Esophagus squamous epithelium (tissue), 4 donors: ENCODE measurements around the gene TSPYL2.

Source experiments
- CTCF ChIP-seq, 6 experiments: fragments of 450-650 bp in 4 of 6; fragments of 200-600 bp in 2 of 6; sonication (generic) in 2 of 6; IDR thresholded peaks; one replicate each; pipeline ENCODE4 v1.5.1; 2016 to 2019; ENCODE audit warnings: antibody characterized with exemption in 6 of 6, mild to moderate bottlenecking in 4 of 6, moderate library complexity in 4 of 6
- POLR2A ChIP-seq, 4 donors: fragments of 450-650 bp; IDR thresholded peaks; one replicate each; pipeline ENCODE4 v1.6.1; 2017; ENCODE audit warnings: antibody characterized with exemption in 4 of 4, mild to moderate bottlenecking in 4 of 4, moderate library complexity in 3 of 4

GRCh38 chrX:53122013-53122412 lies 39.8 kb downstream of the TSPYL2 start:
- TF ChIP-seq POLR2A (IDR thresholded peaks at IDR 0.05) (no peak), CTCF (IDR thresholded peaks at IDR 0.05) (no peak)
